HG03097 (cell line): ENCODE data around the gene PYROXD2.

Source experiments
- ATAC-seq: cut with Tn5 transposase; IDR thresholded peaks from one replicate; pipeline ENCODE4 v1.9.1; 2021; ENCODE audit not compliant: unreplicated experiment, low FRiP score

The PYROXD2 gene

DNA sequence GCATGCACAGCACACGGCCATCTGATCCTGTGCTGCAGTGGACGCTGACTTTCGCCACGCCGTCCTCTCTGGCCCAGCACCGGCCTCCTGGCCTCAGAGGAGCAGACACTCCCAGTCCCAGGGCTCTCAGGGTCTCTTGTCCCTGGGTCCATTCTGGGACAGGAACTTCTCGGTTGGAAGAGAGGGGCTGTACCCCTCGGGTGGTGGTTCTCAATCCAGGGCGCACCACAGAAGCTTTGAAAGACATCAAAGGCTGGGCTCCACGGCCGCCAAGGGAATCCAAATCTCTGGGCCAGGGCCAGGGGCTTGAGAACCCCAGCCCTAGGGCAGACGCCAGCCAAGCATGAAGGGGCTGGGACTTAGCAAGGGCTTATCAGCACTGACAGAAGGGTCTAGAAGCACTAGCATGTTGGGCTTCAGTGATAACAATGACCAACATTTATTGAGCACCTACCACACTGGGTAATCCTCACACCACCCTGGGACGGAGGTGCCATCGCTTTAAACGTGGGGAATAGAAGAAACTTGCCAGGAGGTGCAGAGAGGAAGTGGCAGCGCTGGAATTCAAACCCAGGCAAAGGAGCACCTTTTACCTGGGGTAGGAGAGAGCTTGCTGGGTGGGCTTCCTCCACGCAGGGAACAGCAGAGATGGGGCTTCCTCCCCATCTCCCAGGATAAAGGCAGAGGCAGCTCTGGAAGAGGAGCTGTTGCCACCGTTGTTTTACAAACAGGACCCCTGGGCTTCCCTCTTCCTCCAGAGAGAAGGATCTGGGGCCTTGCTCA lies 1.8 kb upstream of the PYROXD2 start:
- ATAC-seq: no peak

DNA sequence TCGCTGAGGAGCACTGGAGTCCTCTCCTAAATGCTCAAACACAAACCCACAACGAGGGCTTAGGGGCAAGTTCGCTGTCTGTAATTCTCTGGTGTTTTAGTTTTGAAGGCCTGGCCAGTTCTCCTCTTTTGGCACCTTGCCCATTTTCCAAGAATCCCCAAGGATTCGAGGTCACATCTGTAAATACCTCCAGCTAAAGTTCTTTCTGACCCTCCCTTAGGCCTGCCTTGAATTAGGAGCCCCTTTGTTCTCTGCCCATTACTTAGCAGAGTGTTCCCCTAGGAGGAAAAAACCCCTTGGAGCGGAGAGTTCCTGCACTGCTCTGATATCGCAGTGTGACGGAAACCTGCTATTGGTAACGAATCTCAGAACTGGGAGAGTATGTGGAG lies 743 bp upstream of the PYROXD2 start:
- no peak for ATAC-seq

DNA sequence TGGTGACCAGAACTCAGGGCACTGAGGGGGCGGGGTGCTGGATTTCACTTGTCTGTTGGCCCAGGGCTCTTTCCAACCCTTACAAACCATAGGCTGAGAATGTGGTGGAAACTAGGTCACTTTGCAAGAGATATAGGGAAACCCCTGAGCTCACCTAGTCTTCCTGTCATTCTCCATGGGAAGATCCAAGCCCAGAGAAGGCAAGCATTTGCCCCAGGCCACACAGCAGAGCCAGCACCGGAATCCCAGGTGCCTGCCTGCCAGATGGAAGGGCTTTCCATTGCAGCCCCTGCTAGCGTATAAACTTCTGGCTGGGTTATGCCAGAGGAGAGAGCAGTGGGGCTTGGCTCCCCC lies 427 bp downstream of the PYROXD2 start:
- ATAC-seq: no peak

DNA sequence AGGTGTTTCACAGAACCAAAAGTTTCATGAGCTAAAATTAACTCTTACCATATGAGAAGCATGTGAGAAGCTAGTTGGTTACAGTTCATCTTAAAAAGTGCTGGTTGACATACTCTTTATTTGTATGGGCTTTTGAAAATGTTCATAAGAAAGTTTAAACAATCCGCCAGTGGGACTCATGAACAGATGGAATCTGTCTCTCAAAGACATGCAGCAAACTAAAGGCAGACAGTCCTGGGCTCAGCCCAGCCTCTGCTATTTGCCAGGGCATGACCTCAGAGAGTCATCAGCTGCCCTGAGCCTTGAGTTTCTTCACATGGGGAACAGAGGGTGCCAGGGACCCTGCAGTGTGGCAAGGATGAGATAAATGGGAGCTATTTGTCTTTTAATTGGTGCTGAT lies 3.2 kb downstream of the PYROXD2 start:
- no peak for ATAC-seq

DNA sequence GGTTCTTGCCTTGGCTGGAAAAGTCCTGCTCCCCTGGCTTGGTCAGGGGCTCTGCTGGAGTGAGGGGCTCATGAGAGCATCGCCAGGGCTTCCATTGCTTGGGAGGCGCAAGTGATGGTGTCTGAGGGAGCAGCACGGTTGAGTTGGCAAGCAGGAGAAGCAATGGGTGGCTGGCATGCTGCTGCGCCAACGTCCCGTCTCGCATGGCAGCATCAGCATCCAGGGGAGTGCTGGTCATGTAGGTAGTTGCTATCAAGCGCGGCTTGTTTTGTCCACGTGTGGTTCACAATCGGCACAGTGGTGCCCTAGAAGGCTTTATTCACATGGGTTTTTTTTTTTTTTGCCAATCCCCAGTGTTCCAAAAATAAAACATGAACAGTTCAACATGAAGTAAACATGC lies 3.8 kb downstream of the PYROXD2 start:
- no peak for ATAC-seq

DNA sequence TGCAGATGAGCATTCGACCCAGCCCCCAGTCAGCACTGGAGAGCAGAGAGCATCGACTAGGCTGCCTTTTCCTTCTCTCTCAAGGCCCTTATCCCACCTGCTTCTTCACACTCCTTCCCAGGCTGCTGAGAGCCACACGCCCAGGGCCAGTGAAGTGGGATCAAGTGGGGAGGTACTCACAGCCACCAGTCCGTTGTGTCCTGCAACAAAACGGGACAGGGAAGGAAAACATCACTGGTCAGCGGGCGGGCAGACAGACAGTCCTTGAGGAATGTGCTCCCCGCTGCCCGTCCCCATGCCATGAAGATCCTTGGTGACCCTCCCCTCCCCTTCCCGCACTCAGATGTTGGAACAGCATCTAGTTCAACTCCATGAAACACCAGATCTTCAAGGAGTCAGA lies 4.2 kb downstream of the PYROXD2 start:
- no peak for ATAC-seq

DNA sequence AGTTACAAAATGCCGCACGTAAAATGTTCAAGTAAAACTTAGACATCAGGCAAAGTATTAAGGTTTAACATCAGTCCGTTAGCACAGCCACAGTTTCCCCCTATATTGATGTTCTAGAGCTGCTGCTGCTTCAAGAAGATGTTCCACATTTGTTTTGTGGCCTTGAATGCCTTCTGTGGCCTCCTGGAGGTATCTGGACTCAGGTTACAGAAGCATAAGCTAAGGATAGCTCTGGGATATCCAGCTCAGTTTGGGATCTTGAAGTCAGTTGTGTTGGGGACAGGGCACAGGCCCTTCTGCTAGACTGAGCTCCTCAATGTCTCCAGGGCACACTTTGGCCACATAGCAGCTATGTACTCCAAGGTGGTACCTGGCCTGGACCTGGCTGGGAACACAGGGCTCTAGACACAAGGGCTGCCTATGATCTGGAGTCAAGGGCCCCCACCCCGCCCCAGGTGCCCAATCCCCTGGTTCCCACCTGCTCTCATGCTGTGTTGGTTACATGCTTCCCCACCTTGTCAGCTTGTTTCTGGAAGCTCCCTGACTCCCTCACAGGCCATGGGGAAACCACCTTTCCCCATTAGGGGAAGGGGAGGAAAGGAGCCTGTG lies 4.7 kb downstream of the PYROXD2 start:
- ATAC-seq: no peak

DNA sequence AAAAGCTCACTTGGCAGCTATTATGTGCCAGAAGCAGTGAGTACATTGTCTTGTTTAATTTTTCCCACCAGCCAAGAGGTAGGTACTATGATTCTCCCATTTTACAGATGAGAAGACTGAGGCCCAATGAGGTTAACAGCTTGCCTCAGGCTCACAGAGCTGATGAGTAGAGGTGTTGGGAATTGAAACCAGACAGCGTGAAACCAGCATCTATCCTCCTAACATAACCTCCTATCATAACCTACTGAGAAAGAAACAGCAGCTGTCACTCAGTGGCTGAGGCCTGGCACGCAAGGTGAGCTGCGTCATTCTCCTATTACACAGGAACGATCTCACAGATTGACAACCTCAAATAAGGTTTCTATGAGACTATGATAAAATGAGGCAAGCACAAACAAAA lies 6.2 kb downstream of the PYROXD2 start:
- ATAC-seq: no peak

DNA sequence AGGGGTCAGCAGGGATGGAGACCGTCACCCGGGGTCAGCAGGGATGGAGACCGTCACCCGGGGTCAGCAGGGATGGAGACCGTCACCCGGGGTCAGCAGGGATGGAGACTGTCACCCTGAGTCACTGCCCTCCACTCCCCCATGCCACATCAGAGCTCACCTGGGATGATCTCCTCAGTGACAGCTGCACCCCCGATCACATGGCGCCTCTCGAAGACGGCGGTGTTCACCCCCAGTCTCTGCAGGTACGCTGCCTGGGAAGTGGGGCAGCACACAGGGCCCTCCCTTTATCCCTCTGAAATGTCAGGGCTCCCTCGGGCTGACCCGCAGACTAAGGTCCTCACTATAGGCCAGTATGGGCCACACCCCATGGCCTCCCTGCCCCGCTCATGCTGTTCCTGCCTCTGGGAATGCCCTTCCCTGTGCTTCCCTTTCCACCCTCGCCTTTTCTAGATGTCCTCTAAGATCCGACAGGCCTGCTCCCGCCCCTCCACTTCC lies 7.2 kb downstream of the PYROXD2 start:
- no peak for ATAC-seq

DNA sequence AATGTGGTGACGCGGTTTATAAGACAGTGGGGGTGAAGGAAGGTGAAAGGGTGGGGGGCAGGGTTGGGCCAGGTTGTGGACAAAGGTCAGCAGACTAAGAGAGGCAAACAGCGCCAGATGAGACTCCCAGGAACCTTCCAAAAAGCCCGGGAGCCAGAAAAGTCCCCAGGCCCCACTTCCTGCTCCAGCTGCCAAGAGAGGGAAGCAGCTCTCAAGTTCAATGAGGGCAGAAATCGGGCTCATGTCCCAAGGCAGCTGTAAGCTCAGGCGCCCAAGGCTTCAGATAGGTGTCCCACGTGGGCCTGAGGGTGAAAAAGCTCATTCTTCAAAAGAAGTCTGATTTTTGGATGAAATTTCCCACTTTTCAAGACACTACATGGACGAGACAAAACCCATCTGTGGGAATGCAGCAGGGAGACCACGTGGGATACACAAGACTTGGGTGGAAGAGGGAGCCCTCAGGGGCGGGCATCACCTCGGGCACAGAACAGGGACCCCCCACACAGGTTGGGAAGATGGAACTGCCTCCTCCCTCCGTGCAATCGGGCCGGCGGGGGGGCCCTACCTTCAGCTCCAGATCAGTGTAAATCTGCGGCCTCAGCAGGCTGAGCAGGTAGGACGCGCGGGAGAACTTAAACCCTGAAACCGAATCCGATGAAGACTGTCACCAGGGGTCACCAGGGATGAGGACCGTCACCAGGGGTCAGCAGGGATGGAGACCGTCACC lies 7.8 kb downstream of the PYROXD2 start:
- ATAC-seq: no peak

DNA sequence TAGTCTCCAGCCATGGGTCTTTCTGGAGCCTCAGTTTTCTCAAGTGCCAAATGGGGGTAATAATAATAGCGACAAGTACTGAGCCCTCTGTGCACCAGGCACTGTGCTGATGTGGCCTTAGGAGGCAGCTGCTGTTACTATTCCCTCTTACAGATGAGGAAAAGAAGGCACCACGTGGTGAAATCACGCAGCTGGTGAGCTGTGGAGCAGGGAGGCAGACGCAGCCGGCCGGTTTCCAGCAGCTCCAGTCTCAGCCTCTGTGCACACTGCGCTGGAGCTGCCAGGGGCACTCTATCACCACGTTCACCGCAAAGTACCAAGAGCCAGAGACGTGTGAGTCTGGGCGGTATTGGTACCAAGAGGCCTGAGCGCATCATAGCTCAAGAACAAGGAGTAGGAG lies 9.6 kb downstream of the PYROXD2 start:
- no peak for ATAC-seq

DNA sequence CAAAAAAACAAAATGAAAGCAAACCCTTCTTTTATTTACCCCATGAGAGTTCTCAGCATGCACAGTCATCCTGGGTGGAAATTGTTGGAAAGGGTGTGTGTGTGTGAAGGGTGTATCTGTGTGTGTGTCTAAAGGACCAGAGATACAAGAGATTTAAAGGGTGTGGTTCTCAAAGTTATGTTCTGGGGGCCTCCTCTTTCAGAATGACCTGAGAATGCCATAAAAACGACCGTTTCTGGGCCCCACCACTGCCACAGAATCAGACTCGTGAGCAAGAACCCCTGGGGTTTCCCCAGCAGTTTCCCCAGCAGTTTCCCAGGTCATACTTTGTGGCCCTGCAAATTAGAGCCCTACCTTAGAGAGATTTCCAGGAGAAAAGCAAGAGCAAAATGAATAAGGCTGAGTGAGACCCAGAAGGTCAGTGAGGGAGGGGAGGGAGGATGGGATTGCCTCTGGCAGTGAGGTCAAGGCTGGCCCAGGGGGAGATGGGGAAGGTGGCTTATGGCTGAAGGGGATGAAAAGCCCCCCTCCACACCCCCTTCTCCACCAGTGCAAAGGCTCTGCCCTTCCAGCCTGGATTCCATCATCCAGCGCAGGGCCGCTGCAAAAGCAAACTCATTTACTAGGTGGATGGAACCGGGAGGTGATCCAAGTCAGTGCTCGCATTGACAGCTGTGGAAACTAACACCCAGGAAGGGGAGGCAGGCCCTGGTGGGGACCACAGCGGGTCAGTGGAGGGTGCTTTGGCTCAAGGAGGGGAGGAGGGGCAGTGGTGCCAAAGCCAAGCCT lies 10.2 kb downstream of the PYROXD2 start:
- no peak for ATAC-seq

DNA sequence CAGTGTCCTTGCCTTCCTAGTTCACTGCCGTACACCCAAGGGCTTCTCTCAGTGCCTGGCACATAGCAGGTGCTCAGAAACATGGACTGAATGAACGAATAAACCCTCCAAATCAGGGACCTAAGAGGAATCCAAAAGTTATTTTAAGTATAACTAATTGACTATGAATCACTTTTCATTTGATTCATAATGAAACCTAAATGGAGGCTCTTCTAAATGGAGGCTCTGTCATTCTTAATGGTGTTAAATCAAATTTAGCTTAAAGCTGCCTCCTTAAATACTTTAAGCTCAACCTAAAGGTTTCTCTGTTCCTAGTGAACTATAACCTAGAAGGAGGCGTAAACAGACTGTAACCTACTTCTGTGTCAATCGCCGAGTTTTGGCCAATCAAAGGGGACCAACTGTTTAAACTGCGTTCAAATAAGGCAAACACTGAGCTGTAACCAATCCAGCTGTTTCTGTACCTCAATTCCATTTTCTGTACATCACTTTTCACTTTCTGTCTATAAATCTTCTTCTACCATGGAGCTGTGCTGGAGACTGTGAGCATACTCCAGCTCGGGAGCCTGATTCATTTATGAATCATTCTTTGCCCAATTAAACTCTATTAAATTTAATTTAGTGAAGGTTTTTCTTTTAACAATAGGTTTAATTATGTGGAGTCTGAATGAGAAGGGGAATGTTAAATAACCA lies 11.0 kb downstream of the PYROXD2 start:
- ATAC-seq: no peak

DNA sequence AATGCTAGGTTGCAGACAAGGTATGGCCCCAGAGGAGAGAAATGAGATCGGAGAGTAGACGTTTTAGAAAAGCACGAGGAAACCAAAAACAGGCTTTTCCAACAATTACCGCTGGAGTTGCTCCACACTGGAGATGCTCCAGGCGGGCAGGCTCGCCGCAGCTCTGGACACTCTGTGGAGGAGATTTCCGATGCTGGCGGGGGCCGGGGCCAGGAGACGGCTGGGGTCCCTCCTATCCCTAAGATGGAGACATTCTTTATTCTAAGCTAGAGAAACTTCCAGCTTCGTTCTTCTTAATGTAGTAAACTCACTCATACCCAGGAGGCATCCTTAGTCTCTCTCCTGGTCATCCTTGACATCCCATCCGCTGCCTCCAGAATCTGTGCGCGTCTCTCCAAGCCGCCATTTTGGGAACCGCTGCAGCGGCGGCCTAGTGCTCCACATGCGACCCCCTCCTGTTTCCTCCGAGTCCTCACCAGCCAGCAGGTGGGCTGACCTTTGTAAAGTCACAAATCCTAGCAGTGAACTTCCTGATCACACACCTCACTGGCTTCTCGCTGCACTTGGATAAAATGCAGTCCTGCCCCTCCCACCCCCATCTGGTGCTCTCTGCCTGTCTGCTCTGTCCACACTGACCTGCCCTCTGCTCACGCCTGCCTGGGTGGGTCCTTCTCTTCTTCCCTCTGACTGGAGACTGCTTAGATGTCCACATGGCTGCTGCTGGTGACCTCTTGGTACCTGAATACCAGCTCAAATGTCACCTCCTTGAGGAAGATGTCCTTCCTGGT lies 11.9 kb downstream of the PYROXD2 start:
- no peak for ATAC-seq

DNA sequence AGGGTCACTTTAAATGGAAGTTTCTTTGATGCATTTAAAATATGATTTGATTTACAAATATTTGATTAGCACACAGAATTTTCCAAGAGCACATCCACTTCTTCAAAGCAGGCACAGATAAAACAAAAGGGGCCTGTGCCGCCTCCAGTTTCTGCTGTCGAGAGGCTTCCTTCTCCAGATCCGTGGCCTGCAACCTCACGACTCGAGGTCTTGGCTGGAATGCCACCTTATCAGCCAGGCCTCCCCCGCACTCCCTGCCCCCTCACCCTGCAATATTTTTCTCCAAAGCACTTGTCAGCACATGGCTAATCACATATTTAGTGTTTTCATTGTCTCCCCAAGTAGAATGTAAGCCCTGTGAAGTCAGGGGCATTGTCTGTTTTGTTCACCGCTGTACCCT lies 12.5 kb downstream of the PYROXD2 start:
- no peak for ATAC-seq

DNA sequence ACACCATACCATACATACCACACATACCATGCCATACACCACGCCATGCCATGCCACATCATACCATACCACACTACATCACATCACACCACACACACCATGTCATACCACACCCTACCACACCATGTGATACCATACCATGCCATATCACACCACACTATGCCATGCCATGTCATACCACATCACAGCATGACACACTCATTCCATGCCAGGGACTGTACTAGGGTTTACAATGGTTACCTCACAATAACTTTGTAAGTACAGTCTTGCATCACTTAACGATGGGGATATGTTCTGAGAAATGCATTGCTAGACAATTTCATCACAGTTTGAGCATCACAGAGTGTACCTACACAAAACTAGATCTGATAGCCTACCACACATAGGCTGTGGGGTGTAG lies 14.5 kb downstream of the PYROXD2 start:
- ATAC-seq: no peak

DNA sequence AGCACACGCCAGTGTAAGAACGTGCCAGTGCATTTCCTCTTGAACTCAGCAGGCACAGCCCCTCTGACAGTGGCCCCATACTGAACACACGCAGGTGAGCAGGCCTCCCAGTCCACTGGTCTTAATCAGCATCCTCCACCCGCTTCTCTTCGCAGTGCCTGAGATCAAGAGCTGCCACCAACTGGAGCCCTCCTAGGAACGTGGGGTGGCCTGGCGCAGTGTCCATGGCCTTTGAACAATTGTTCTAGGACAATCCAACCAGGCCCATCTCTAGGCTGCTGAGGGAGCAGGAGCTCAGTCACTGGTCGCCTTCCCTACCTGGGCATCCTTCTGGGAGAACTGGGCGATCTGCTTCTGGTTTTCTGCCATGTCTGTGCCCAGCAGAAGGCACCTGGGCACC lies 15.2 kb downstream of the PYROXD2 start:
- ATAC-seq: no peak

DNA sequence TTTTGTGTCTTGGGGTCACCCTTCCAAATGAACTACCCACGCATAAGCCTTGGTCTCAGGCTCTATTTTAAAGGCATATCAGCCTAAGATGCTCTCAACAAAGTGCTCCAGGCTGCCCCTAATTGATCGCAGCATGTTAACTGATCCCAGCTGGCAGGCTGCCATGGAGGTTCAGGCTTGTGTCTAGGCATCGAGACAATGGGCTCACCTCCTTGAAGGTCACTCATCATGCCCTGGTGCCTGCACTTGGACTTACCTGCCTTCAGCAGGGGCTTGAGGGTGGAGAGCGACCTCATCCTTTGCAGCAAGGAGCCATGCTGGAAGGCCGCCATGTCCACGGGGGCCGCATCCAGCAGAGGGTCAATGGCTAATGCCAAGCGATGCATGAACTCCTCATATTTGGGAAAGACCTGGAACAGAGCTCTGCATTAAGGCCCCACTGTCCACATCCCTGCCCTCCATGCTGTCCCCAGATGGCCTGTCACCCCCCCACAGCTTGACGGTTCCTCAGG lies 17.8 kb downstream of the PYROXD2 start:
- no peak for ATAC-seq
